Vagina (tissue), 2 donors: ENCODE data around the gene PGRMC2.

ENCODE experiments used
- POLR2A ChIP-seq, 2 donors: fragments of 450-650 bp; IDR thresholded peaks; one replicate each; pipeline ENCODE4 v1.6.1; 2017; ENCODE audit warnings: antibody characterized with exemption in 2 of 2, mild to moderate bottlenecking in 2 of 2, moderate library complexity in 2 of 2
- POLR2AphosphoS5 ChIP-seq, 2 donors: sonication (generic); formaldehyde crosslinking; IDR thresholded peaks; one replicate each; pipeline ENCODE4 v1.9.0; 2017; ENCODE audit warnings: antibody characterized with exemption in 2 of 2, mild to moderate bottlenecking in 2 of 2, low read depth in 1 of 2; ENCODE audit not compliant: insufficient read depth in 1 of 2

- TF ChIP-seq POLR2A (IDR thresholded peaks at IDR 0.05) (no peak), POLR2AphosphoS5 (IDR thresholded peaks at IDR 0.05; ENCODE audit: insufficient read depth in 1 of 2, low read depth in 1 of 2) (no peak)
Measured at GRCh38 chr4:128310266-128310697, 22.7 kb upstream of the PGRMC2 start.
